T-helper 1 cell treated with Interleukin-12 subunit alpha and Interleukin-12 subunit beta and Interleukin-4 antibody, amounts not matched to agents 30 ng/mL and 1 ng/mL, for 36 hours (primary cell): ENCODE data around the gene CDC73. TPM values are rescaled to one million over a fixed set of nuclear protein-coding genes. Genes with fewer than 3 reads are reported as not detected.
"Not testable (repeated sequence)": the region's sequence is repeated elsewhere in the genome, so short reads cannot be mapped to it uniquely, and the experiment has no call there.

Source experiments
- intact Hi-C: fragments of 100-400 bp; cut with micrococcal nuclease; formaldehyde crosslinking; loops from one replicate; pipeline ENCODE4 v1.15.1; 2024
- total RNA-seq: library from RNA; stranded (reverse); gene quantifications from 2 replicates; pipeline ENCODE4 v1.2.3, GENCODE V29; 2022

Gene CDC73
- total RNA-seq, 1 donor from 2014 or later: 68.7 TPM

DNA sequence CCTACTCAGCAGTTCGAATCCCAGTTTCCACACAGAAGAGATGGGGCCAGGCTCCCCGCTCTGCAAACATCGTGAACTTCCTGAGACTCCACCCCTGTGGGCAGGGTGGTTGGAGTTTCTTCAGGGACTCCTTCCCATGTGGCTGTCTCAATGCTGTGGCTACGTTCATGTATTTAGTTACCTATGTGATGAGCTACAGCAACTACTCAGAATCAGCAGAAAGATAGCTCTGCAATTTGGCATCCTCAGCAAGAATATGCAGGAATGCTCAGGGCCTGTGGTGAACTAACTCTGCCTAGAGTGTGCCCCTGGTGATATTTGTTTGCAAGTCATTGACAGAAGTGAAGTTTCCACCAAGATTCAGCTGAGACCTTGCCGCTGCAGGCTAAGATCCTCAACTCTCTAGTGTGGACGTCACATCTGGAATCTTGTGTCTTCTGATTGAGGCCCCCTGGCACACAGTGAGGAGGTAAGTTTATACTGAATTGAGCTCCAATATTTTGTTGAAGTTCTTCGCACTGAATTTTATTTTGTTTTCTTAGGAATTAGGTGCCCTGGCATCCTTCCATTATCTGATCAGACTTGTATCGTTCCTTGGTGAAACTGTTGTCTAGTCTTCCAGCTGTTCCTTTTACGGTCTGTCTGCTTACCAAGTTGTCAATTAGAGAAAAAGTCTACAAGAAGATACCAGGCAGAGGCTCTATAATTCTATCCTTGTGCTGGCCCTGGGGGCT lies 8.4 kb upstream of the CDC73 start:
- intact Hi-C loops: no loop called here

DNA sequence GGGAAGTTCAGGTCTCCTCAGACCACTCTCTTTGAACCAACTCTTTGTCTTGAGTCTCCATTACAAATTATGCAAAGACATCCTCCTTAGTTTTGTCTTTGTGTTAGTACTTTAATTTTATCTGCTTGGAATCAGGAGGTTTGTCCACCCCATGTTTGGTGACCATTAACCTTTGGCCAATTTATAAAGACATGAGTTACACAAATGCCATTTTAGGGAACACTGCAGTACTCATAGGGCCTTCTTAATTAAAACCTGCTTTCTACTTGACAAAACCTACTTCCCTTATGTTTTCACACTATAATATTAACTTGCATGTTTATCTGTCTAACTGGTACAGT lies 7.9 kb upstream of the CDC73 start:
- intact Hi-C loops: no loop called here

DNA sequence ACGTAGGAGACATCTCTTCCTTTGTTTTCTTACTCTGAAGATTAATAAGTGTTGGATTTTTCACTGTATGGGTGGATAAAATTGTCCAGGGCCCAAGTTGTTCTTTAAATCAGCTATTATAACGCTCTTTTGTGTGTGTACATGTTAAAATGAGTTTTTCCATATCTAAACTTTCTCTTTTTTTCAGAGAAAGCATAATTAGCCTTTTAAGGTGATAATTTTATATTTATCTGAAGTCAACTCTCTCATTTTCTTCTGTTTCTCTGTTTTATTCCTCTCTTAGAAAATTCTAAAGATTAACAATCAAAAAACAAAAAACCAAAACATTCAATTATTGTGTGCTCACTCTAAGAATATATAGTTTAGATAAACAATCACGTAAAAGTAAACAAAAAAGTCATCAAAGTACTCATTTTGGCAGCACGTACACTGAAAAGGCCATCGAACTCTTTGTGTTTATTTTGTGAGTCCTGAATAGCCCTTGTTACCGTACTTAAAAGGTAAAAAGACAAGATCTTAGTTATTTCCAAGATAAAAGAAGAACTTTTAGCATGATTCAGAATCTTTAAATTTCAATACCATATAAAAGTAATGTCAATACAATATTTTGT lies 7.2 kb upstream of the CDC73 start:
- intact Hi-C loops: no loop called here

DNA sequence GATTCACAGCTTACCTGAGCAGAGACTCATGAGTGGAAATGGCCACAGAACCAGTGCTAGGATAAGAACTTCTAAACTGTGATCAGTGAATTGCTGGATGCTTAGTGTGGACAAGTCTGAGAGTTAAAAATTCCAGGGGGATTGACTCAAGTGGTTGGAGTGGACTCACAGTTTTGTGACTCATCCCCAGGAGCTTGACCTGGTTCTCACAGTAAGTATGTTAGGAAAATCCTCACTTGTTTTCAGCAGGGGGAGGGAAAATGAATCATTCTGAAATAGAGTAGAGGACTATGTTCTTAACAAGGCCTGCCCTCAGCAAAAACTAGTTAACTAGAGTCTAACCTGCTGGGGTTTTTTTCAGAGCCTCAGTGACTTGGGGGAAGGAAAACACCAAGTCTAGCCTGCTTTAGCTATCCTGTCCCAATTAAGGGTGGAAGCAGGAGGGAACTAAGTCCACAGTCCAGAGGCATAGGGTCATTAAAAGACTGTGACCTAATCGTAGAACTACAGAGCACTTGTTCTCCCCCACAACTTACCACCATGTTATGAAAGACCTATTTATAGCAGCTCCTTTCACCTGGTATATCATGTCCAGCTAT lies 6.1 kb upstream of the CDC73 start:
- intact Hi-C loops: no loop called here

DNA sequence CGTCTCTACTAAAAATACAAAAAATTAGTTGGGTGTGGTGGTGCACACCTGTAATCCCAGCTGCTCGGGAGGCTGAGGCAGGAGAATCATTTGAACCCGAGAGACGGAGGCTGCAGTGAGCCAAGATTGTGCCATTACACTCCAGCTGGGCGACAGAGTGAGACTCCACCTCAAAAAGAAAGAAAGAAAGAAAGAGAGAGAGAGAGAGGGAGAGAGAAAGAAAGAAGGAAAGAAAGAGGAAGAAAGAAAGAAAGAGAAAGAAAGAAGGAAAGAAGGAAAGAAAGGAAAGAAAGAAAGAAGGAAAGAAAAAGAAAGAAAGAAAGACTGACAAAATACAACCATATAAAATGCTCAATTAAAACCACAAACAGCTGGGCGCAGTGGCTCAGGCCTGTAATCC lies 4.7 kb upstream of the CDC73 start:
- intact Hi-C loops: not testable (repeated sequence)

DNA sequence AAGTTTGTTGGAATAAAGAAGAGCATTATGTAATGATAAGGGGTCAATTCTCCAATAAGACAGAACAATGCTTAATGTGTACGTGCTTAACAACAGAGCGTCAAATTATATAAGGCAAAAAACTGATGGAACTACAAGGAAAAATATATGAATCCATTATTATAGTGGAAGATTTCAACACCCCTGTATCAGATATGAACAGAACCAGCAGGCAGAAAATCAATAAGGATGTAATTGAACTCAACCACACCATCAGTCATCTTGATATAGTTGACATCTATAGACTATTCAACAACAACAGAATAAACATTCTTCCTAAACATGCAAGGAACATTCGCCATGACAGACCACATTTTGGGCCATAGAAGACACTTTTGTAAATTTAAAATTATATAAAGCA lies 3.6 kb upstream of the CDC73 start:
- intact Hi-C loops: no loop called here

DNA sequence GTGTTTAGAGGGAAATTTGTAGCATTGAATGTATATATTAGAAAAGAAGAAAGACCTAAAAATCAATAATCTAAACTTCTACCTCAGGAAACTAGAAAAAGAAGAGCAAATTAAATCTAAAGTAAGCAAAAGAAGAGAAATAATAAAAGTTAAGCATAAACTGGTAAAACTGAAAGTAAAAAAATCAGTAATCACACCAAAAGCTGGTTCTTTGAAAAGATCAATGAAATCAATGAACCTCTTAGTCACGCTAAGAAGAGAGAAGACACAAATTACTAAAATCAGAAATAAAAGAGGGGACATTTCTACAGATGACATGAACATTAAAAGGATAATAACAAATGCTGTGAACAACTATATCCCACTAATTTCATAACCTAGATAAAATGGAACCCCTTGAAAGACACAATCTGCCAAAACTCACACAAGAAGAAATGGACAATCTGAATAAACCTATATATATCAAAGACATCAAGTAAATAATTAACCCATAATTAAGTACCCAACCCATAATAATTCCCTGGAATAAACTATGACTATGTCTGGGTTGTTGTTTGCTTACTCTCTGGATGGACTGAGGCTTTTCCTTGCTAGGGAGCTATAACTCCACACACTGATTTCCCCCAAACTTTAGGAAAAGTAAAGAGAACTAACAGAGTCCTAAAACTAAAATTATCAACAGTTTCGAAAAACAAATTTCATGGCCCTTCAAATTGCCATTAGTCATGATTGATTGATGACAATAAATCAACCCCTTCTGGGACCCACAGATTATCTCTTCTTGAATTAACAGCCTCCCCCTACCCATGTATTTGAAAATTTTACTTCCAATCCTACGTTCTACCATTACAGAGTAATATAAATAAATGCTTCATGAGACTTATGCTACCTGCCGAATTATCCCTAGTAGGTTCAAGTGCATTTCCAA lies 2.8 kb upstream of the CDC73 start:
- intact Hi-C loops: no loop called here

DNA sequence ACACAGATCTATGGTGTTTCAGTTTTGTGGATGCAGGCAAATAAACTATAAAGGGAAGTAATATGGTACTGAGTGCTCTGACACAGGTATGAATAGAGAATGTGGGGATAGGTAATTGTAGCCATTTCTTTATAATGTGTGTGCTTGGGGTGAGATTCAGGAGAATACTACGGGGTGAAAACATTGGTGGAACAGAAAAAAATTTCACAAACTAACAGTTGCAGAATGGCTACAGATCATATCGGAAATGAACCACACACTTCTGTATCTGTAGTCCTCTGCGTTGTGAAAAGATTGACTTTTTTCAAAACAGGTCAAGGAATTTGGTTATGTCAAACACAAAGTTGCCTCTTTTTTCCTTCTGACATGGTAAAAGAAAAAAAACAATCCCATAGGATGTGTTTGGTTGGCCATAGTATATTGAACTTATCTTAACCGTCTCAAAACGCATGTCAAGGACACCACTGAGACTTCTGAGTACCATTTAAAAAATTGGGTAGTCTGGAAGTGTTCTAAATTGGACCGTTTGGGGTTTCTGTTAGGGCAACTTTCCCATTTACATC lies 1.1 kb upstream of the CDC73 start:
- intact Hi-C loops: loop anchor here (2.0 to 5.0 kb wide), 2 partner anchors 297 to 420 kb away; no protein-coding TSS in a partner anchor

DNA sequence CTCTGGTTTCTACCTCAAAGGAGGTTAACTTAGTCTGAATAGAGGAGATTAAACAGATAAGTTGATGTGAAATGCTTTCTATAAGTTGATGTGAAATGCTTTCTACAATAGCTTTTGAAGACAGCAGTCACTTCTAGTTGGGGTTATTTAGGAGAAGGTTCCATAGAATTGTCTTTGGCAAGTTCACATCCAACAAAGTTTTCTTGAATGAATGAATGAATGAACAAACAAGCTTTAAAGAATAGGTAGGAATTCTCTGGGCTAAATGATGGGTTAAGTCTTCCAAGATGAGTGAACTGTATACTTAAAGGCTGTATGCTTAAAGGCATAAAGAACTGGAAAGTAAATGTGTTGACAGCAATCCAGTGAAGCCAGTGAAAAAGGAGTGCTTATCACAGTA lies 1.9 kb downstream of the CDC73 start:
- intact Hi-C loops: loop anchor here (1.0 to 5.0 kb wide), 2 partner anchors 294 to 548 kb away; partner anchors contain the start of gene RGS1

DNA sequence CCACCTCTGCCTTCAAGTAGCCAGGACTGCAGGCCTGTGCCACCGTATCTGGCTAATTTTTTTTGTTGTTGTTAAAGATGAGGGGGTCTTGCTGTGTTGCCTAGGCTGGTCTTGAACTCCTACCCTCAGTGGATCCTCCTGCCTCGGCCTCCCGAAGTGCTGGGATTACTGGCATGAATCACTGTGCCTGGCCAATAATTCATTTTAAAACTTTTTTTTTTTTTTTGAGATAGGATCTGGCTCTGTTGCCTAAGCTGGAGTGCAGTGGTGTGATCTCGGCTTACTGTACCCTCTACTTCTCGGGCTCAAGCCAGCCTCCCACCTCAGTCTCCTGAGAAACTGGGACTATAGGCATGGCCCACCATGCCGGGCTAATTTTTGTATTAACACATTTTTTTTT lies 3.5 kb downstream of the CDC73 start:
- intact Hi-C loops: no loop called here

DNA sequence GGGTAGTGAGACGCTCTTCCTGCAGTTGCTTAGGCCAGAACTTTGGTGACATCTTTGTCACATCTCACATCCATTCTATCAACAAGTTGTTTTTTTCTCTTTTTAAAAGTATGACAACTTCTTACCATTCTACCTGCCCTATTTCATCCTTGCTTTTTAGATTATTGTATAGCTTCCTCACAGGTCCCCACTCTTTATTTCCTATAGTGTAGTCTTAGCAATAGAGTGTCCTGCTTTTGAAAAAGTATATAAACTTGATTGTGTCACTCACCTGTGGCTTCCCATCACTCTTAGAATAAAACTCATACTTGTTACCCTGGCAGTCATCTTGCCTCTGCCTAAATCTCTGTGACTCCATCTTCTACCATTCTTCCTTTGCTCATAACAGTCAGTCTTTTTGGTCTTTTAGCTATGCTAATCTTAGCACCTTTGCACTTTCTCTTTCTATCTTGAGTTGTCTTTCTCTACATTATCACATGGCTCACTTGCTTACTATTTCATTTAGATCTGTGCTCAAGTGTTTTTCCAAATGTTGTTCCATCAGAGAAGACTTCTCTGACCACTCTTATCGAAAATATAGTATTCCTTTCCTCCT lies 9.5 kb downstream of the CDC73 start:
- intact Hi-C loops: loop anchor here (1.0 kb wide), 1 partner anchor 9 kb away; the partner anchor contains the start of gene CDC73

DNA sequence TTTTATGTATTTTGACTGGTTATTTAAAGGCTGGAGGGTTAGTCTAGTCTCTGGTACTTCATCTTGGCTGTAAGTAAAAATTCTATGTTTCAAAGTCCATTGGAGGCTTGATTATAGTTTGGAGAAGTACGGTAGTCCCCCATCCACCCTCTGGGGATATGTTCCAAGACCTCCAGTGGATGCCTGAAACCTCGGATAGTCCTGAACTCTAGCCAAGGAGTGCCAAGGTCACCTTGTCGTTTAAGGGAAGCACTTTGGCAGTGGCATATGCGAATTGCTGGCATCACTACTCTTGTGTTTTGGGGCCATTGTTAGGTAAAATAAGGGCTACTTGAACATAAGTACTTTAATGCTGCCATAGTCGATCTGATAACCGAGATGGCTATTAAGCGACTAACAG lies 18.4 kb downstream of the CDC73 start:
- intact Hi-C loops: no loop called here

DNA sequence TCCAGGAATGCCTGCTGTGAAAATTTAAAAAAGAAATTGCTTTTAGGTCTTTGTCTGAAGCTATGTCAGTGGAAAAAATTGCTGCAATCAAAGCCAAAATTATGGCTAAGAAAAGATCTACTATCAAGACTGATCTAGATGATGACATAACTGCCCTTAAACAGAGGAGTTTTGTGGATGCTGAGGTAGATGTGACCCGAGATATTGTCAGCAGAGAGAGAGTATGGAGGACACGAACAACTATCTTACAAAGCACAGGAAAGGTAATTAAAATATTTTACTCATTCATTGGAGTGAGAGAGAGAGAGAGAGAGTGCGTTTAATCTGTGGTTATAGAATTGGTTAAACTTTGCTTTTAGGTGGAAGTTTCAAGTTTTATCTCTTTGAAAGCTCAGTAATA lies 20.0 kb downstream of the CDC73 start:
- intact Hi-C loops: loop anchor here (2.0 kb wide), 1 partner anchor 1325 kb away; no protein-coding TSS in a partner anchor

DNA sequence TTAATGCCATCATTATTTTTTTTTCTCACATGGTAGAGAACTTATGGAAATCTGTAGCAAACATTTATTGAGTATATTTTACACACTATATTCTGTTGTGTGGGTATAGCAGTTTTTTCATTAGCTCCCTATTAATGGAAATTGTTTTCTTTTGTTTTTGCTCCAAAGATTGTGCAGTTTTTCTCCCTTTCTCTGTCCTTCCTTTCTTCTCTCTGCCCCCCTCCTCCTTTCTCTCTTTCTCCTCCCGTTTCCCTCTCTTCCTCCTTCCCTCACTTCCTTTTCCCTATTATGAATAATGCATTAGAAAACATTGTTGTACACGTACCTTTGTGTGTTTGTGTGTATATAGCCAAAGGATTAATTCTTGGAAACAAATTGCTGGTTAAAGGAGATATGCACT lies 20.6 kb downstream of the CDC73 start:
- intact Hi-C loops: loop anchor here (2.0 kb wide), 1 partner anchor 1324 kb away; no protein-coding TSS in a partner anchor

DNA sequence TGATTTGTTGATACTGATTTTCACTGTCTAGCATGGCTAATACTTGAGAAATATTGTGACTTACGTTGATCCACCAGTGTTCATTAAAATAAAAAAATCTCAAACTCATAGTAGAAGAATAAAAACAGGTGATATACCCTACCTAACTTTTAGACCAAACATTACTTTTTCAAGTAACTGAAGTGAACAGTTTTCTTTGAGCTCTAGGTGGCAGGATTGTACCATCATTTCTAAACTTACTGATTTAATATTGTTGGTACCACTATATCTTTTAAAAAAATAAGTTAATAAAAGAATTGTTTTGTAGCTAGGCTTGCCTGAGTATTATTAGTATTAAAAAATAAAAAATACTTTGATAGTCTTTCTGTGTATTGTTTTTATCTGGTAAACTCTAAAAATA lies 21.5 kb downstream of the CDC73 start:
- intact Hi-C loops: loop anchor here (1.0 to 2.0 kb wide), 2 partner anchors 1152 to 1324 kb away; no protein-coding TSS in a partner anchor

DNA sequence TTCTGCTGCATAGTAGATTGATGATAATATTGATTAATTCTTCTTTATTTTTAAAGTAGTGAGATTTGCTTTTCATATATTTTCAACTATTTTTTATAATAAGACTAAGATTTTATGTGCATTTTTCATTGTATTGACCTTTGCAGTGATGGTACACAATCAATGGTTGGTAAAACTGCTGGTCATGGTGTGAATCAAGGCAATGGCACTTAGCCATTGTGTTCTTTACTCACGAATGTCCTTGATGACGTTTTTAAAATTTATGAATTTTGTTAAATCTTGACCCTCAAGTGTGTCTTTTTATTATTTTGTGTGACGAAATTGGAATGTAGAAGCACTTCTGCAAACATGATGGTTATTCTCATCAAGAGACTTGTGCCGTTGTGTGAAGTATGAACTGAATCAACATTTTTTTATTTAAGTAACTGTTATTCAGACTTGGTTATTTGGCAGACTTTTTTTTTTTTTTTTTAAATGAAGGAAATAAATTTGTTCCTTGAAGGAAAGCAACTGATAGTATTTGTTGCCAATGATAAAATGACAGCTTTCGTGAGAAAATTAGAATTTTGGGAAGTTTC lies 22.6 kb downstream of the CDC73 start:
- intact Hi-C loops: no loop called here

DNA sequence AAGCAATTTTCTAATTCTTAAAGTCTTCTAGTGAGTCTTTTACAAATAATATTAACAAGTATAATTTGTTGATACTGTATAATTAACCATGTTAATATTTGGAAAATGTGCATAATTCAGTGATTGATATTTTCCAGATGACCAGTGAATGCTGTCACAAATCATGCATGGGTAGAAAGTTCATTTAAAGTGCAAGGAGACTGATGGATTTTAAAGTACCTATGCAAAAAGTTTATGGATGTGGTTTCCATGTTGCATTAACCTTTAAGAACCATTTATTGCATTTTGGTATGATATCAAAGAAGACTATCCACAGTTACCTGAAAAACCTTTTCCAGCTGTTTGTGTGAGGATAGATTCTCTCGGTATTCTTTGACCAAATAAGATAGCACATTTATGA lies 23.2 kb downstream of the CDC73 start:
- intact Hi-C loops: no loop called here

DNA sequence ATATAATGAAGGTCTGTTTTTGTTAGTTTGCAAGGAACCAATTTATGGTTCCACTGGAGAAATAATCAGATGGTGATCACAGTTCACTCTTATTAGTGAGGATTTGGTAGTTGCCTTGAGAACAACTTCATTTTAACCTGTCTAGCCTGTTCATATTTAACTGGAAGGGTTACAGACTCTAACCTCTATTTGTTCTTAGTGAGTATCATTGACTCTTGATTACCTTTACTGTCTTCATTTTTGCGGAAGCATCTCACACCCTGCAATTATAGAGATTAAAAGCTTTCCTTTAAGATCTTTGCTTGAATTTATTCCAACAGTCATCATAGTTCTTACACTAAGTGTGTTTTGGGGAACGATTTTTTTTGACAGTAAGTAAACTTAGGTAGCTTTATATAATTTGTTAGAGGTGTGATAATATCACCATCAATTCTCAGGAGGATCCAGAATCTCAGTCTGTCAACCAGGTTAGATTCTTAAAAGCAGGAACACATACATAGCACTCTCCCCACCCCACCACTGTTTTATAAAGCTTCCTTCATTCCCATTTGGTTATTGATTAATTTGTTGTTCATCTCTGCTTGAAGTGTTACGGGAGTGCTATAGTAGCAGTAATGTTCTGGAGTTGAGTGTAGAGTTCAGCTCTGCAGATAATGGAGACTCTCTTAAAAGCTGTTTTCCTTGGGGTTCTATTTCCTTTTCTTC lies 34.4 kb downstream of the CDC73 start:
- intact Hi-C loops: no loop called here

DNA sequence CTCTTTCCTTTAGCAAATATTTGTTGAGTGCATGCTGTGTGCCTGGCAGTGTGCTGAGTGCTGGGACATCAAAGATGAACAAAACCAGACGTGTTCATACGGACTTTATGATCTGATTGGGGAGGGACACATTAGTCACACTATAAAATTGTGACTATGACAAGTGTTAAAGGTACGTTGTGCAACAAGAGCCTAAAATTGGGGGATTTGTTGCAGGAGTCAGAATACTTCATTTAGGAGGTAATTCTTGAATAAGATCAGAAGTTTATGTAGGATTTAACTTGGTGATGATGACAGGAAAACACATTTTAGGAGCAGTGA lies 35.0 kb downstream of the CDC73 start:
- intact Hi-C loops: no loop called here

DNA sequence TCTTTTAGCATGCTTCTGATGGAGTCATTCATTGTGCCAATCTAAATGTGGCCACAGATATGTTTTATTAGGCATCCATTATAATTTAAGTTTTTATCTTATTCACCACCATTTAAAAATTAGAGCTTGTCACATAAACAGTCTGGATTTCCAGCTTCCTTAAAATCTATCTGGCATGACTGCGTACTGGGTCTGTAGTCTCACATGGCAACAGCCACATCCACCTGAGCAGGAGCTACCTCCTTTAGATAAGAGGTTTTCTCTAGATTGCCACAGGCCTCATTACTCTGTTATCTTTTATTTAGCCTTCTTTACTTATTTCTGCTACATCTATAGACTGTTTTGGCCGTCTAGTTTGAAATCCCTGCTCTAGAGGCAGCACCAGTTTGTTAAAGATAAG lies 35.5 kb downstream of the CDC73 start:
- intact Hi-C loops: no loop called here
